ENCODE measurements around the gene MPRIP. TPM values are rescaled to one million over a fixed set of nuclear protein-coding genes. Genes with fewer than 3 reads are reported as not detected.

Gene MPRIP
- polyA plus RNA-seq, 1 donor (not counting 4 experiments of a cell fraction or from before 2014, with no cell fraction given): 113 TPM

GRCh38 chr17:17122781-17123483 lies 80.7 kb downstream of the MPRIP start:
- H3K4me1 ChIP-seq (ENCODE audit: control insufficient read depth, extremely low read depth, insufficient read depth, low read length): peaks cover 22% of the 10 kb centered on the region
- no peak overlapping the region for H3K27ac ChIP-seq (ENCODE audit: control insufficient read depth, insufficient read depth, low read length)
- no peaks in the 10 kb centered on the region for H3K9me3 ChIP-seq (ENCODE audit: control insufficient read depth, low read depth, low read length)
- FAIRE-seq (no peak), DNase-seq (ENCODE audit: low read depth, low spot score) (no peak)
- H3K27me3 ChIP-seq (ENCODE audit: control insufficient read depth, extremely low read depth, insufficient read depth, low read length): no peaks in the 10 kb centered on the region
- no peak for TF ChIP-seq EZH2 (IDR thresholded peaks at IDR 0.05; ENCODE audit: low read length)
- TF ChIP-seq CTCF (optimal IDR thresholded peaks at IDR 0.05 in 1 of 3, IDR thresholded peaks at IDR 0.05 in 1 of 3, conservative IDR thresholded peaks at IDR 0.05 in 1 of 3; ENCODE audit: extremely low read depth in 1 of 3, insufficient read depth in 2 of 3, low read length in 3 of 3): no peak
- no peak overlapping the region for H2AFZ ChIP-seq (ENCODE audit: control insufficient read depth, low read length)
- dilution Hi-C loops (cut with MboI; ENCODE audit: extremely low pct_ligation_motif_present, low sequenced_read_pairs): no loop called here
- peaks cover 9 to 13% of the 10 kb centered on the region in 2 experiments for H3K36me3 ChIP-seq (ENCODE audit: control insufficient read depth in 2 of 2, extremely low read depth in 1 of 2, insufficient read depth in 2 of 2, low read length in 2 of 2)
- peaks cover 20% of the 10 kb centered on the region for H3K9me1 ChIP-seq (ENCODE audit: control insufficient read depth, extremely low read depth, insufficient read depth, low read length)
- no peak overlapping the region for H3K9ac ChIP-seq (ENCODE audit: control insufficient read depth, extremely low read depth, insufficient read depth, low read length)
- no peak overlapping the region for H3K4me2 ChIP-seq (ENCODE audit: control insufficient read depth, extremely low read depth, insufficient read depth, low read depth, low read length)
- H4K20me1 ChIP-seq (ENCODE audit: control insufficient read depth, extremely low read depth, insufficient read depth, low read length): peaks cover 39% of the 10 kb centered on the region
- H3K4me3 ChIP-seq (ENCODE audit: control insufficient read depth in 2 of 3, extremely low read depth in 1 of 3, insufficient read depth in 2 of 3, low read depth in 1 of 3, low read length in 3 of 3): no peak overlapping the region
- peaks cover 87% of the 10 kb centered on the region for H3K79me2 ChIP-seq (ENCODE audit: control insufficient read depth, insufficient read depth, low read length)

GRCh38 chr17:17124341-17124740 lies 82.1 kb downstream of the MPRIP start:
- H3K36me3 ChIP-seq (ENCODE audit: control insufficient read depth in 2 of 2, extremely low read depth in 1 of 2, insufficient read depth in 2 of 2, low read length in 2 of 2): peaks cover 16 to 22% of the 10 kb centered on the region in 2 experiments
- TF ChIP-seq EZH2 (IDR thresholded peaks at IDR 0.05; ENCODE audit: low read length) (no peak), CTCF (optimal IDR thresholded peaks at IDR 0.05 in 1 of 3, IDR thresholded peaks at IDR 0.05 in 1 of 3, conservative IDR thresholded peaks at IDR 0.05 in 1 of 3; ENCODE audit: extremely low read depth in 1 of 3, insufficient read depth in 2 of 3, low read length in 3 of 3) (no peak)
- DNase-seq (ENCODE audit: low read depth, low spot score) (no peak), FAIRE-seq (no peak)
- dilution Hi-C loops (cut with MboI; ENCODE audit: extremely low pct_ligation_motif_present, low sequenced_read_pairs): no loop called here
- H3K9me3 ChIP-seq (ENCODE audit: control insufficient read depth, low read depth, low read length): no peaks in the 10 kb centered on the region
- no peak overlapping the region for H3K4me2 ChIP-seq (ENCODE audit: control insufficient read depth, extremely low read depth, insufficient read depth, low read depth, low read length)
- H3K9me1 ChIP-seq (ENCODE audit: control insufficient read depth, extremely low read depth, insufficient read depth, low read length): peaks cover 18% of the 10 kb centered on the region
- no peak overlapping the region for H2AFZ ChIP-seq (ENCODE audit: control insufficient read depth, low read length)
- peaks cover 9% of the 10 kb centered on the region for H3K4me1 ChIP-seq (ENCODE audit: control insufficient read depth, extremely low read depth, insufficient read depth, low read length)
- no peak overlapping the region for H3K27ac ChIP-seq (ENCODE audit: control insufficient read depth, insufficient read depth, low read length)
- H3K4me3 ChIP-seq (ENCODE audit: control insufficient read depth in 2 of 3, extremely low read depth in 1 of 3, insufficient read depth in 2 of 3, low read depth in 1 of 3, low read length in 3 of 3): no peak overlapping the region
- H3K9ac ChIP-seq (ENCODE audit: control insufficient read depth, extremely low read depth, insufficient read depth, low read length): no peak overlapping the region
- H4K20me1 ChIP-seq (ENCODE audit: control insufficient read depth, extremely low read depth, insufficient read depth, low read length): peaks cover 39% of the 10 kb centered on the region
- peaks cover 79% of the 10 kb centered on the region for H3K79me2 ChIP-seq (ENCODE audit: control insufficient read depth, insufficient read depth, low read length)
- no peaks in the 10 kb centered on the region for H3K27me3 ChIP-seq (ENCODE audit: control insufficient read depth, extremely low read depth, insufficient read depth, low read length)
